Activated naive CD4-positive, alpha-beta T cell treated with anti-CD3 and anti-CD28 coated beads, Interleukin-2, amount 50 U/mL, for 24 hours (primary cell): ENCODE measurements around the gene JAK2.

ENCODE experiments used
- H3K27ac Mint-ChIP-seq: one replicate; pipeline ENCODE4 v1.8.0; 2021; ENCODE audit warnings: mild to moderate bottlenecking, mixed read lengths
- H3K27me3 Mint-ChIP-seq: one replicate; pipeline ENCODE4 v1.8.0; 2021; ENCODE audit warnings: mixed read lengths
- H3K36me3 Mint-ChIP-seq: one replicate; pipeline ENCODE4 v1.8.0; 2021; ENCODE audit warnings: mixed read lengths
- H3K4me1 Mint-ChIP-seq: one replicate; pipeline ENCODE4 v1.8.0; 2021; ENCODE audit warnings: mixed read lengths
- H3K4me3 Mint-ChIP-seq: one replicate; pipeline ENCODE4 v1.8.0; 2021; ENCODE audit warnings: mild to moderate bottlenecking, mixed read lengths
- H3K9me3 Mint-ChIP-seq: one replicate; pipeline ENCODE4 v1.8.0; 2021; ENCODE audit warnings: mixed read lengths

The JAK2 gene

GRCh38 chr9:5122516-5122915 is 137.4 kb downstream of the JAK2 start:
- Mint-ChIP-seq H3K4me1 (no peaks in the 10 kb centered on the region), H3K4me3 (no peak overlapping the region), H3K9me3 (no peaks in the 10 kb centered on the region), H3K27ac (no peak overlapping the region), H3K27me3 (no peaks in the 10 kb centered on the region), H3K36me3 (peaks cover 31% of the 10 kb centered on the region)

GRCh38 chr9:5140151-5140550 is 155.1 kb downstream of the JAK2 start:
- peaks cover 7% of the 10 kb centered on the region for H3K4me1 Mint-ChIP-seq
- peaks cover 34% of the 10 kb centered on the region for H3K36me3 Mint-ChIP-seq
- no peak overlapping the region for H3K4me3 Mint-ChIP-seq
- peaks cover 39% of the 10 kb centered on the region for H3K9me3 Mint-ChIP-seq
- no peaks in the 10 kb centered on the region for H3K27me3 Mint-ChIP-seq
- no peak overlapping the region for H3K27ac Mint-ChIP-seq

GRCh38 chr9:5144217-5144616 is 159.1 kb downstream of the JAK2 start:
- Mint-ChIP-seq H3K4me1 (peaks cover 7% of the 10 kb centered on the region), H3K4me3 (no peak overlapping the region), H3K9me3 (peaks cover 24% of the 10 kb centered on the region), H3K27ac (no peak overlapping the region), H3K27me3 (no peaks in the 10 kb centered on the region), H3K36me3 (peaks cover 59% of the 10 kb centered on the region)

- Mint-ChIP-seq H3K4me1 (no peaks in the 10 kb centered on the region), H3K27ac (no peak overlapping the region), H3K4me3 (no peak overlapping the region), H3K36me3 (peaks cover 69% of the 10 kb centered on the region), H3K9me3 (peaks cover 34% of the 10 kb centered on the region), H3K27me3 (no peaks in the 10 kb centered on the region)
Measured at GRCh38 chr9:5146241-5146640, 161.2 kb downstream of the JAK2 start.
